GM12875 (cell line): ENCODE data around the gene ERBB2.

ENCODE experiments used
- H3K4me3 ChIP-seq: one replicate; pipeline ENCODE4 v1.5.1; 2011; ENCODE audit warnings: low read depth, low read length, control low read depth
- TF ChIP-seq, protein P1 (sequence below): IDR thresholded peaks from 2 replicates; pipeline ENCODE4 v1.5.1; 2011; ENCODE audit warnings: low read depth, mild to moderate bottlenecking, control low read depth, inconsistent platforms, low read length, moderate library complexity, borderline replicate concordance; ENCODE audit not compliant: insufficient read depth

ERBB2 gene

DNA sequence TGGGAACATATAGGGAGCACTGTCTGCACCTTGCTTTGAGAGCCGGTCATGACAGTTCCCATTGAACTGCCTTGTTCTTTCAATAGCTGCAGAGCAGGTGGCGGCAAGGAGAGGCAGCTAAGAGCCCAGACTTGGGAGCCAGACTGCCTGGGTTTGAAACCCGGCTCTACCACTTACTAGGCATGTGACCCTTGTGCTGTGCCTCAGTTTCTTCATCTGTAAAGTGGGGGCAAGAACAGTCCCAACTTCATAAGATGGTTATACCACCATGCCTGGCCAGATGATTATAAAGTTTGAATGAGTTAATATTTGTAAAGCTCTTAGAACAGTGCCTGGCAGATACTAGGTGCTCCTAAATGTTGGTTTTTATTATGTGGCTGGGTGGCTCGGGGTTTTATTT is 14.4 kb downstream of the ERBB2 start:
- H3K4me3 ChIP-seq: no peak overlapping the region
- TF ChIP-seq, protein P1, sequence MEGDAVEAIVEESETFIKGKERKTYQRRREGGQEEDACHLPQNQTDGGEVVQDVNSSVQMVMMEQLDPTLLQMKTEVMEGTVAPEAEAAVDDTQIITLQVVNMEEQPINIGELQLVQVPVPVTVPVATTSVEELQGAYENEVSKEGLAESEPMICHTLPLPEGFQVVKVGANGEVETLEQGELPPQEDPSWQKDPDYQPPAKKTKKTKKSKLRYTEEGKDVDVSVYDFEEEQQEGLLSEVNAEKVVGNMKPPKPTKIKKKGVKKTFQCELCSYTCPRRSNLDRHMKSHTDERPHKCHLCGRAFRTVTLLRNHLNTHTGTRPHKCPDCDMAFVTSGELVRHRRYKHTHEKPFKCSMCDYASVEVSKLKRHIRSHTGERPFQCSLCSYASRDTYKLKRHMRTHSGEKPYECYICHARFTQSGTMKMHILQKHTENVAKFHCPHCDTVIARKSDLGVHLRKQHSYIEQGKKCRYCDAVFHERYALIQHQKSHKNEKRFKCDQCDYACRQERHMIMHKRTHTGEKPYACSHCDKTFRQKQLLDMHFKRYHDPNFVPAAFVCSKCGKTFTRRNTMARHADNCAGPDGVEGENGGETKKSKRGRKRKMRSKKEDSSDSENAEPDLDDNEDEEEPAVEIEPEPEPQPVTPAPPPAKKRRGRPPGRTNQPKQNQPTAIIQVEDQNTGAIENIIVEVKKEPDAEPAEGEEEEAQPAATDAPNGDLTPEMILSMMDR: no peak

DNA sequence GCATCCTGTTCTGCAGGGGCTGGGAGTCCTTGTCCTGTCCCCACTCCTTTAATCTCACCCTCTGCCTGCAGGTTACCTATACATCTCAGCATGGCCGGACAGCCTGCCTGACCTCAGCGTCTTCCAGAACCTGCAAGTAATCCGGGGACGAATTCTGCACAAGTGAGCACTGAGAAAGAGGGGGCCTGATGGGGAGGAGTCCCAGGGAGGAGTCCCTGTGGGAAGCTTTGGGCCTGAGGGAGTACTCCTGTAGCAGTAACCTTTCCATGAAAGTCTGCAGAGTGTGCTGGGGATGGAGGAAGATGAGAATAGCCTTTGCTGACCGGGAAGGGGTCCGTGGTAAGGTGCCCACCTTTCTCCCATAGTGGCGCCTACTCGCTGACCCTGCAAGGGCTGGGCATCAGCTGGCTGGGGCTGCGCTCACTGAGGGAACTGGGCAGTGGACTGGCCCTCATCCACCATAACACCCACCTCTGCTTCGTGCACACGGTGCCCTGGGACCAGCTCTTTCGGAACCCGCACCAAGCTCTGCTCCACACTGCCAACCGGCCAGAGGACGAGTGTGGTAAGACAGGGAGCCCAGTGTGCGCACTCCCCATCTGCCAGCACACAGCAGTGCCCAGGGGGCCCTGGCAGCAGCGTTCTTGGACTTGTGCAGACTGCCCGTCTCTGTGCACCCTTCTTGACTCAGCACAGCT is 15.7 kb downstream of the ERBB2 start:
- TF ChIP-seq, protein P1: no peak
- no peak overlapping the region for H3K4me3 ChIP-seq

DNA sequence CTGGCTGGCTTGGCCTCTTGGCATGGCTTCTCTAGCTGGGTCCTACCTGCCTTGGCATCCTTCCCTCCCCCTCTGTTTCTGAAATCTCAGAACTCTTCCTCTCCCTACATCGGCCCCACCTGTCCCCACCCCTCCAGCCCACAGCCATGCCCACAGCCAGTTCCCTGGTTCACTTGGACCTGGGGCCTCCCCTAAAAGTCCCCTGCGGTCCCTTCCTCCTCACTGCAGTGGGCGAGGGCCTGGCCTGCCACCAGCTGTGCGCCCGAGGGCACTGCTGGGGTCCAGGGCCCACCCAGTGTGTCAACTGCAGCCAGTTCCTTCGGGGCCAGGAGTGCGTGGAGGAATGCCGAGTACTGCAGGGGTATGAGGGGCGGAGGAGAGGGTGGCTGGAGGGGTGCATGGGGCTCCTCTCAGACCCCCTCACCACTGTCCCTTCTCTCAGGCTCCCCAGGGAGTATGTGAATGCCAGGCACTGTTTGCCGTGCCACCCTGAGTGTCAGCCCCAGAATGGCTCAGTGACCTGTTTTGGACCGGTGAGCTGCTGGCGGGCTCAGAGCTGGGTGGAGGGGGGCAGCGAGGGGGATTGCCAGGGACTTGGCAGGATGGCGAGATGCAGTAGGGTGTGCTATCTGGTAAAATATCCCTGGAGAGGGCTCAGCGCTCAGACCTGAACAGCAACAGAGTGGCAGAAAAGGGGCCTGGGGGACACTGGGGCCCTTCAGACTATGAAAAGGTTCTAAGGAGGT is 16.4 kb downstream of the ERBB2 start:
- TF ChIP-seq, protein P1: no peak
- no peak overlapping the region for H3K4me3 ChIP-seq

DNA sequence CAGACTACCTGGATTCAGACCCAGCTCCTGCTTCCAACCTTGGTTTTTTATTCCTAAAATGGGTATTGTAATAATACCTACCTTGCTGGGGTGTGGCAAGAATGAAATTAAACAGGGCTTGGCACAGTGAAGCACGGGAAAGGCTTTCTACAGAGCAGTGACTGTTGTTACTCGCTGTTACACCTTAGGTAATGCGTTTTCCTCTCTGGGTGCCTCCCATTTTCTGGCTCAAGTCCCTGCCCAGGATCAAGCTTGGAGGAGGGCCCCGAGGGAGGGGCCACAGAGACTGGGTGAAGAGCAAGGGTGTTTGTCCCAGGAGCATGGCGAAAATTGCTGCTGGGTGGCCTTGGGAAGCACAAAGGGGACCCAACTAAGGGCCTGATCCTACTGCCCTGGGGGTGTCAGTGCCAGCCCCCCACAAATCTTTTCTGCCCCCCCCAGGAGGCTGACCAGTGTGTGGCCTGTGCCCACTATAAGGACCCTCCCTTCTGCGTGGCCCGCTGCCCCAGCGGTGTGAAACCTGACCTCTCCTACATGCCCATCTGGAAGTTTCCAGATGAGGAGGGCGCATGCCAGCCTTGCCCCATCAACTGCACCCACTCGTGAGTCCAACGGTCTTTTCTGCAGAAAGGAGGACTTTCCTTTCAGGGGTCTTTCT is 17.1 kb downstream of the ERBB2 start:
- TF ChIP-seq, protein P1: no peak
- no peak overlapping the region for H3K4me3 ChIP-seq

DNA sequence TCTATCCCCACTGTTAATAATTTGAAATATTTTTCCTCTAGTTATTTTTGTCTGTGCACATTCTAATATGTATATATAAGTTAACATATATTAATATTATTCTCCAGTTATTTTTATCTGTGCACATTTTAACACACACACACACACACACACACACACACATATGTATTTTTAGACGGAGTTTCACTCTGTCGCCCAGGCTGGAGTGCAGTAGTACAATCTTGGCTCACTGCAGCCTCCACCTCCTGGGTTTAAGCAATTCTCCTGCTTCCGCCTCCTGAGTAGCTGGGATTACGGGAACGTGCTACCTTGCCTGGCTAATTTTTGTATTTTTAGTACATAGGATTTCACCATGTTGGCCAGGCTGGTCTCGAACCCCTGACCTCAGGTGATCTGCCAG is 17.8 kb downstream of the ERBB2 start:
- no peak overlapping the region for H3K4me3 ChIP-seq

DNA sequence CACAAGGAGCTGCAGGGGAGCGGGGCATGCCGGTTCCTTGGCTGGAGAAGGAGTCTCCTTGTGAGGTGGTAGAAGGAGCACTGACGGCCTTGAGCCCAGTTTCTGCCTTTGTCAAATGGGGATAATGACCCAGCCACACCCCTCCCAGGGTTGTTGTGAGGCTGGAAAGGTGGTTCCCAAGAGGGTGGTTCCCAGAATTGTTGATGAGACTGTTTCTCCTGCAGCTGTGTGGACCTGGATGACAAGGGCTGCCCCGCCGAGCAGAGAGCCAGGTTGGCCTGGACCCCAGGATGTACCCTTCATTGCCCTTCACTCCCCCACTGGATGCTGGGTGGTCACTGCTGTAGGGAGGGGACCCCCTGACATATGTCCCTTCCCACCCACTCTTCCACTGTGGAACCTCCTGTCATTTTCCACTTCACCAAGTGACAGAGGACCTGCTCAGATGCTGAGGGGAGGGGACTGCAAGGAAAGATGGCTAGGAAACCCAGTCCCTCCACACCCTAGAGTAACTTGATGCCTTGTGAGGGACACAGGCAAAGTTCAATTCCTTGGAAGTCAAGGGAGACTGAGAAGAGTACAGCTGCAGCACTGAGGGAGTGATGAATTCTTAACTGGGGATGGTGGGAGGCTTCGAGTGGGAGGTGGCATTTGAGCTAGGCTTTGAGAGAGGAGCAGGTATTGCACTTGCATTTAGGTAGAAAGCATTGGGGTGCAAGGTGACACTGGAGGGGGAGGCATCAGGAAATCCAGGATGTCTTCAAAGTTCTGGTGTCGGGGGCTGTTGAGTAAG is 19.9 kb downstream of the ERBB2 start:
- no peak overlapping the region for H3K4me3 ChIP-seq
- TF ChIP-seq, protein P1: no peak

More for the DNA sequence above, 17.8 kb downstream of the ERBB2 start:
- TF ChIP-seq, protein P1: no peak
